Skeletal muscle tissue (tissue), 2 donors: ENCODE data around the gene NCKAP5. TPM values are rescaled to one million over a fixed set of nuclear protein-coding genes. Genes with fewer than 3 reads are reported as not detected.

ENCODE experiments used
- small RNA-seq: library from RNA; depleted of rRNA; stranded (forward); fragments of <200 nt; gene quantifications from one replicate; pipeline ENCODE3, GENCODE V24; 2014
- total RNA-seq: library from RNA; depleted of rRNA; stranded (reverse); fragments of >200 nt; gene quantifications from one replicate; pipeline ENCODE4 v1.2.3, GENCODE V29; 2014

NCKAP5 gene
- total RNA-seq, 1 donor from 2014 or later: 5.7 TPM

Small RNAs within 50 kb of the gene (small RNA-seq; reads per million reads assigned to genes)
- gene AC016909.1: not detected
- gene RN7SKP154: not detected
- not detected for gene RNU6-579P
